22Rv1 (cell line): ENCODE data around the gene PIP4K2C.

Experiments
- CTCF ChIP-seq: fragments of 450-650 bp; IDR thresholded peaks from 2 replicates; pipeline ENCODE4 v1.5.1; 2017; ENCODE audit warnings: mild to moderate bottlenecking
- ZFX ChIP-seq: fragments of 450-650 bp; IDR thresholded peaks from 2 replicates; pipeline ENCODE4 v1.6.1; 2017; ENCODE audit warnings: antibody characterized with exemption, borderline replicate concordance

GRCh38 chr12:57640175-57641042 is 49.4 kb downstream of the PIP4K2C start:
- TF ChIP-seq CTCF (no peak), ZFX (no peak)
